CD4-positive, alpha-beta T cell treated with Interleukin-15 for 1 hour (primary cell): ENCODE measurements around the gene PDF.
"Not testable (repeated sequence)": the region's sequence is repeated elsewhere in the genome, so short reads cannot be mapped to it uniquely, and the experiment has no call there.

Experiments
- DNase-seq: peaks from one replicate; pipeline ENCODE4 v3.0.0-alpha.2; 2020

Gene PDF

GRCh38 chr16:69314534-69314933 lies 15.9 kb downstream of the PDF start:
- DNase-seq = no peak

- DNase-seq = no peak
Observed at GRCh38 chr16:69313469-69313868, 16.9 kb downstream of the PDF start.

GRCh38 chr16:69311533-69312387 lies 18.6 kb downstream of the PDF start:
- DNase-seq = no peak

GRCh38 chr16:69310653-69311532 lies 19.5 kb downstream of the PDF start, which contains the start of gene VPS4A:
TSS of gene VPS4A (plus strand) at chr16:69311350. CDS start at chr16:69311512, 162 bp downstream.
- DNase-seq = peak; percentile 97

GRCh38 chr16:69309316-69309715 lies 21.1 kb downstream of the PDF start:
- no peak for DNase-seq

GRCh38 chr16:69307856-69308255 lies 22.5 kb downstream of the PDF start:
- DNase-seq = no peak

GRCh38 chr16:69307091-69307490 lies 23.3 kb downstream of the PDF start:
- DNase-seq = no peak

- no peak for DNase-seq
Observed at GRCh38 chr16:69306031-69306430, 24.4 kb downstream of the PDF start.

- DNase-seq = no peak
Observed at GRCh38 chr16:69302301-69302700, 28.1 kb downstream of the PDF start.

- no peak for DNase-seq
Observed at GRCh38 chr16:69301861-69302260, 28.5 kb downstream of the PDF start.

- DNase-seq = no peak
Observed at GRCh38 chr16:69301187-69301586, 29.2 kb downstream of the PDF start.

GRCh38 chr16:69298261-69298660 lies 32.1 kb downstream of the PDF start:
- no peak for DNase-seq

- not testable (repeated sequence) for DNase-seq
Observed at GRCh38 chr16:69296771-69297170, 33.6 kb downstream of the PDF start.

- DNase-seq = no peak
Observed at GRCh38 chr16:69294051-69294450, 36.3 kb downstream of the PDF start.

GRCh38 chr16:69293401-69293800 lies 37.0 kb downstream of the PDF start:
- no peak for DNase-seq

GRCh38 chr16:69291657-69292056 lies 38.7 kb downstream of the PDF start:
- DNase-seq = not testable (repeated sequence)

- DNase-seq = no peak
Observed at GRCh38 chr16:69286941-69287713, 43.3 kb downstream of the PDF start.

GRCh38 chr16:69285240-69285639 lies 45.1 kb downstream of the PDF start:
- DNase-seq = no peak

- no peak for DNase-seq
Observed at GRCh38 chr16:69283851-69284250, 46.5 kb downstream of the PDF start.

- no peak for DNase-seq
Observed at GRCh38 chr16:69277413-69277812, 53.0 kb downstream of the PDF start.
